ENCODE measurements around the gene COL23A1. TPM values are rescaled to one million over a fixed set of nuclear protein-coding genes. Genes with fewer than 3 reads are reported as not detected.

COL23A1 gene
- total and polyA plus RNA-seq, 2 of the 8 experiments (the other 6 are each of a cell fraction or from before 2014, with no cell fraction given): 3.1 to 4.7 TPM

DNA sequence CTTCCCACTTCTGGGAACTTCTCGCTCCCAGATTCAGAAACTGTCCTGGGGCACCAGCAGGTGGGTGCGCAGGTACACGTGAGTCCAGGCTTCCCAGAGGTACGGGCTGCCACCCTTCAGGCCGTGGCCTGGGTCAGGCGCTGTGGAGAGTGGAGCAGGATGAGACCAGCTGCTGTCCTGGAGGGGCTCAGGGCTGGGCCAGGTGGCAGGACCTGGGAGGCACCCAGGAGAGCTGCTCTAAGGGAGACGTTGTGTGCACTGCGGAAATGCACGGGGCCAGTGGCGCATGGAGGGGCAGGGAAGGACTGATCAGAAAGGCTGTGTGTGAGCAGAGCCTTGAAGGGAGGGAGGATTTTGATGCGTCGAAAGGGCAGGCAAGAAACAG is 222.5 kb downstream of the COL23A1 start (continued):
- TF ChIP-seq, protein P1, sequence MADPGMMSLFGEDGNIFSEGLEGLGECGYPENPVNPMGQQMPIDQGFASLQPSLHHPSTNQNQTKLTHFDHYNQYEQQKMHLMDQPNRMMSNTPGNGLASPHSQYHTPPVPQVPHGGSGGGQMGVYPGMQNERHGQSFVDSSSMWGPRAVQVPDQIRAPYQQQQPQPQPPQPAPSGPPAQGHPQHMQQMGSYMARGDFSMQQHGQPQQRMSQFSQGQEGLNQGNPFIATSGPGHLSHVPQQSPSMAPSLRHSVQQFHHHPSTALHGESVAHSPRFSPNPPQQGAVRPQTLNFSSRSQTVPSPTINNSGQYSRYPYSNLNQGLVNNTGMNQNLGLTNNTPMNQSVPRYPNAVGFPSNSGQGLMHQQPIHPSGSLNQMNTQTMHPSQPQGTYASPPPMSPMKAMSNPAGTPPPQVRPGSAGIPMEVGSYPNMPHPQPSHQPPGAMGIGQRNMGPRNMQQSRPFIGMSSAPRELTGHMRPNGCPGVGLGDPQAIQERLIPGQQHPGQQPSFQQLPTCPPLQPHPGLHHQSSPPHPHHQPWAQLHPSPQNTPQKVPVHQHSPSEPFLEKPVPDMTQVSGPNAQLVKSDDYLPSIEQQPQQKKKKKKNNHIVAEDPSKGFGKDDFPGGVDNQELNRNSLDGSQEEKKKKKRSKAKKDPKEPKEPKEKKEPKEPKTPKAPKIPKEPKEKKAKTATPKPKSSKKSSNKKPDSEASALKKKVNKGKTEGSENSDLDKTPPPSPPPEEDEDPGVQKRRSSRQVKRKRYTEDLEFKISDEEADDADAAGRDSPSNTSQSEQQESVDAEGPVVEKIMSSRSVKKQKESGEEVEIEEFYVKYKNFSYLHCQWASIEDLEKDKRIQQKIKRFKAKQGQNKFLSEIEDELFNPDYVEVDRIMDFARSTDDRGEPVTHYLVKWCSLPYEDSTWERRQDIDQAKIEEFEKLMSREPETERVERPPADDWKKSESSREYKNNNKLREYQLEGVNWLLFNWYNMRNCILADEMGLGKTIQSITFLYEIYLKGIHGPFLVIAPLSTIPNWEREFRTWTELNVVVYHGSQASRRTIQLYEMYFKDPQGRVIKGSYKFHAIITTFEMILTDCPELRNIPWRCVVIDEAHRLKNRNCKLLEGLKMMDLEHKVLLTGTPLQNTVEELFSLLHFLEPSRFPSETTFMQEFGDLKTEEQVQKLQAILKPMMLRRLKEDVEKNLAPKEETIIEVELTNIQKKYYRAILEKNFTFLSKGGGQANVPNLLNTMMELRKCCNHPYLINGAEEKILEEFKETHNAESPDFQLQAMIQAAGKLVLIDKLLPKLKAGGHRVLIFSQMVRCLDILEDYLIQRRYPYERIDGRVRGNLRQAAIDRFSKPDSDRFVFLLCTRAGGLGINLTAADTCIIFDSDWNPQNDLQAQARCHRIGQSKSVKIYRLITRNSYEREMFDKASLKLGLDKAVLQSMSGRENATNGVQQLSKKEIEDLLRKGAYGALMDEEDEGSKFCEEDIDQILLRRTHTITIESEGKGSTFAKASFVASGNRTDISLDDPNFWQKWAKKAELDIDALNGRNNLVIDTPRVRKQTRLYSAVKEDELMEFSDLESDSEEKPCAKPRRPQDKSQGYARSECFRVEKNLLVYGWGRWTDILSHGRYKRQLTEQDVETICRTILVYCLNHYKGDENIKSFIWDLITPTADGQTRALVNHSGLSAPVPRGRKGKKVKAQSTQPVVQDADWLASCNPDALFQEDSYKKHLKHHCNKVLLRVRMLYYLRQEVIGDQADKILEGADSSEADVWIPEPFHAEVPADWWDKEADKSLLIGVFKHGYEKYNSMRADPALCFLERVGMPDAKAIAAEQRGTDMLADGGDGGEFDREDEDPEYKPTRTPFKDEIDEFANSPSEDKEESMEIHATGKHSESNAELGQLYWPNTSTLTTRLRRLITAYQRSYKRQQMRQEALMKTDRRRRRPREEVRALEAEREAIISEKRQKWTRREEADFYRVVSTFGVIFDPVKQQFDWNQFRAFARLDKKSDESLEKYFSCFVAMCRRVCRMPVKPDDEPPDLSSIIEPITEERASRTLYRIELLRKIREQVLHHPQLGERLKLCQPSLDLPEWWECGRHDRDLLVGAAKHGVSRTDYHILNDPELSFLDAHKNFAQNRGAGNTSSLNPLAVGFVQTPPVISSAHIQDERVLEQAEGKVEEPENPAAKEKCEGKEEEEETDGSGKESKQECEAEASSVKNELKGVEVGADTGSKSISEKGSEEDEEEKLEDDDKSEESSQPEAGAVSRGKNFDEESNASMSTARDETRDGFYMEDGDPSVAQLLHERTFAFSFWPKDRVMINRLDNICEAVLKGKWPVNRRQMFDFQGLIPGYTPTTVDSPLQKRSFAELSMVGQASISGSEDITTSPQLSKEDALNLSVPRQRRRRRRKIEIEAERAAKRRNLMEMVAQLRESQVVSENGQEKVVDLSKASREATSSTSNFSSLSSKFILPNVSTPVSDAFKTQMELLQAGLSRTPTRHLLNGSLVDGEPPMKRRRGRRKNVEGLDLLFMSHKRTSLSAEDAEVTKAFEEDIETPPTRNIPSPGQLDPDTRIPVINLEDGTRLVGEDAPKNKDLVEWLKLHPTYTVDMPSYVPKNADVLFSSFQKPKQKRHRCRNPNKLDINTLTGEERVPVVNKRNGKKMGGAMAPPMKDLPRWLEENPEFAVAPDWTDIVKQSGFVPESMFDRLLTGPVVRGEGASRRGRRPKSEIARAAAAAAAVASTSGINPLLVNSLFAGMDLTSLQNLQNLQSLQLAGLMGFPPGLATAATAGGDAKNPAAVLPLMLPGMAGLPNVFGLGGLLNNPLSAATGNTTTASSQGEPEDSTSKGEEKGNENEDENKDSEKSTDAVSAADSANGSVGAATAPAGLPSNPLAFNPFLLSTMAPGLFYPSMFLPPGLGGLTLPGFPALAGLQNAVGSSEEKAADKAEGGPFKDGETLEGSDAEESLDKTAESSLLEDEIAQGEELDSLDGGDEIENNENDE (IDR thresholded peaks at IDR 0.05; ENCODE audit: insufficient replicate concordance, low read length): no peak
- TF ChIP-seq E2F6 (IDR thresholded peaks at IDR 0.05): no peak

Measured in H1 (cell line).